Astrocyte of the cerebellum (primary cell): Measurements from ENCODE around the gene C19orf47.

Experiments used
- DNase-seq: peaks from one replicate; pipeline ENCODE4 v3.0.0-alpha.2; 2011; ENCODE audit warnings: low read depth
- H3K4me3 ChIP-seq: 2 replicates; pipeline ENCODE4 v1.5.1; 2011; ENCODE audit warnings: mild to moderate bottlenecking, low read depth, low read length, moderate library complexity
- CTCF ChIP-seq: IDR thresholded peaks from 2 replicates; pipeline ENCODE4 v1.5.1; 2012; ENCODE audit warnings: low read length, low read depth, moderate library complexity, mild to moderate bottlenecking; ENCODE audit errors: missing control alignments
- in situ Hi-C: cut with HindIII; loops from 2 replicates; pipeline ENCODE4 v1.10.0; 2017; ENCODE audit warnings: low sequenced_read_pairs

C19orf47 gene

GRCh38 chr19:40360708-40361241 lies 12.6 kb upstream of the C19orf47 start:
- in situ Hi-C loops = no loop called here
- no peak for DNase-seq
- no peak for TF ChIP-seq CTCF
- H3K4me3 ChIP-seq = no peak overlapping the region

- in situ Hi-C loops = no loop called here
- no peak overlapping the region for H3K4me3 ChIP-seq
- no peak for TF ChIP-seq CTCF
- no peak for DNase-seq
These were observed 12.0 kb upstream of the C19orf47 start for GRCh38 chr19:40360020-40360707.

DNA sequence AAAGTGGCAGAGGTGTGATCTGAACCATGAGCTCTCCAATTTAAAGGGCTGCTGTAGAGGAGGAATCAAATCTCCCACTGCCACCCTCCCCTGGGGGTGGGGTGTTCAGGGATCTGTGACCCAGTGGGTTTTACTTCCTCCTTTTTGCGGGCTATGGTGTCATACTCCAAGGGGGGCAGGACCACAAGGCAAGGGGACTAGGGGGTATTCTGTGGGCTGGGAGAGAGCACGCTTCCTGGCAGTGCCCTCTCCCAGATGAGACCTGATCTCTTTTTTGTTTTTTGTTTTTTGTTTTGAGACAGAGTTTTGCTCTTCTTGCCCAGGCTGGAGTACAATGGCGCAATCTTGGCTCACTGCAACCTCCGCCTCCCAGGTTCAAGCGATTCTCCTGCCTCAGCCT lies 10.6 kb upstream of the C19orf47 start:
- no peak for TF ChIP-seq CTCF
- in situ Hi-C loops = no loop called here
- H3K4me3 ChIP-seq = no peak overlapping the region
- no peak for DNase-seq

GRCh38 chr19:40357640-40358039 lies 9.4 kb upstream of the C19orf47 start:
- in situ Hi-C loops = no loop called here
- H3K4me3 ChIP-seq = no peak overlapping the region
- DNase-seq = no peak
- TF ChIP-seq CTCF = no peak

DNA sequence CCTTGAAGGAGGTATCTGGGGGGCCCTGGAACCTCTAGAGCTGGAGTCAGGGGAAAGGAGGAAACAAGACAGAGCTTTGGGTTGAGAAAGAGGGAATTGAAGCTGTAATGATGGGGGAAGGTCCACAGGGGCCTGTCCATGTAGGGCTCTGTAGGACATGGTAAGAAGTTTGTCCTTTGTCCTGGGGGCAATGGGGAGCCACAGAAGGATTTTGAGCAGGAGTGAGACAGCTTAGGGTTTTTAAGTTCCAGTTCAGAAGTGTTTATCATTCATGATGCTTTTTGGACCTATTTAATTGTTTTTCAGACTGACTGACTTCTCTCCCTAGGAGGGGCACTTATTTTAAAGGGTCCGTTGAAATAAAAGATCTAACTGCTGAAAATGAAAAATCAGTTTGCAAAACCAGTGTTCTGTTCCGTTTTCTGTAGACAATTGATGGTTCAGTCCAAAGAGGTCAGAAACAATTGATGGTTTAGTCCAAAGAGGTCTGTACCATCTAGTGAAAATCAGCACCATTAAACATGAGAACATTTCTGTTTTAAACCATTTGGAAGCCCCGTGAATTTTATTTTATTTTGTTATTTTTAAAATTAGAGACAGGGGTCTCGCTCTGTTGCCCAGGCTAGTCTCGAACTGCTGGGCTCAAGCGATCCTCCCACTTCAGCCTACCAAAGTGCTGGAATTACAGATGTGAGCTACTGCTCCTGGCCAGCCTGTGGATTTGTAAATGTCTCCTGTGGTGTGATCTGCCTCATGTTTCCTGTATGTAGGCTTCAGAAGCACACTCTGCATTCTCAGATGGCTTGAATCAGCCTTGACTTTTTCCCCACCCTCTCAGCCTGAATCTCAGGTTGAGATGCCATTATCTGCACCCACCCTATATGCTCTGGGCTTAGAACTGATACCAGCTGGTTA lies 8.7 kb upstream of the C19orf47 start:
- DNase-seq = no peak
- TF ChIP-seq CTCF = no peak

GRCh38 chr19:40355975-40356680 lies 7.9 kb upstream of the C19orf47 start:
- no peak overlapping the region for H3K4me3 ChIP-seq
- in situ Hi-C loops = no loop called here
- no peak for DNase-seq
- TF ChIP-seq CTCF = no peak

More for the DNA sequence above, 8.7 kb upstream of the C19orf47 start:
- H3K4me3 ChIP-seq = no peak overlapping the region
- in situ Hi-C loops = no loop called here
